CD4-positive, alpha-beta T cell treated with Interleukin-17A for 4 hours (primary cell): Measurements from ENCODE around the gene TDRD6.
"Not testable (repeated sequence)": the region's sequence is repeated elsewhere in the genome, so short reads cannot be mapped to it uniquely, and the experiment has no call there.

ENCODE experiments used
- DNase-seq: peaks from one replicate; pipeline ENCODE4 v3.0.0-alpha.2; 2020; ENCODE audit warnings: mixed read lengths

The TDRD6 gene

GRCh38 chr6:46687619-46688097 lies at the start of gene TDRD6:
Gene TDRD6, plus strand, starts transcription at chr6:46687885. Its CDS starts 244 bp downstream, at chr6:46688129.
- DNase-seq: no peak

GRCh38 chr6:46637933-46638332 lies 49.8 kb upstream of the TDRD6 start:
- no peak for DNase-seq

- no peak for DNase-seq
These were observed 49.0 kb upstream of the TDRD6 start for GRCh38 chr6:46638650-46639049.

GRCh38 chr6:46642928-46643751 lies 44.5 kb upstream of the TDRD6 start:
- no peak for DNase-seq

- DNase-seq: no peak
These were observed 42.4 kb upstream of the TDRD6 start for GRCh38 chr6:46645265-46645664.

- DNase-seq: not testable (repeated sequence)
These were observed 39.6 kb upstream of the TDRD6 start for GRCh38 chr6:46648108-46648507.

- DNase-seq: no peak
These were observed 38.7 kb upstream of the TDRD6 start for GRCh38 chr6:46648869-46649492.

GRCh38 chr6:46651006-46651405 lies 36.7 kb upstream of the TDRD6 start:
- no peak for DNase-seq

- DNase-seq: no peak
These were observed 35.9 kb upstream of the TDRD6 start for GRCh38 chr6:46651816-46652215.

GRCh38 chr6:46652232-46652602 lies 35.5 kb upstream of the TDRD6 start:
- DNase-seq: no peak

- DNase-seq: peak; percentile 81
These were observed 34.9 kb upstream of the TDRD6 start, which contains the start of the genes CYP39A1 and SLC25A27 for GRCh38 chr6:46652603-46653438. Gene CYP39A1, minus strand, starts transcription at chr6:46652818. Its CDS starts 236 bp downstream, at chr6:46652582. Gene SLC25A27, plus strand, starts transcription at chr6:46652975. Its CDS starts 218 bp downstream, at chr6:46653193.

- no peak for DNase-seq
These were observed 34.1 kb upstream of the TDRD6 start for GRCh38 chr6:46653439-46654195.

- no peak for DNase-seq
These were observed 31.9 kb upstream of the TDRD6 start for GRCh38 chr6:46655803-46656202.

- no peak for DNase-seq
These were observed 30.0 kb upstream of the TDRD6 start for GRCh38 chr6:46657642-46658041.

- no peak for DNase-seq
These were observed 26.2 kb upstream of the TDRD6 start for GRCh38 chr6:46661483-46661882.

- no peak for DNase-seq
These were observed 20.3 kb upstream of the TDRD6 start for GRCh38 chr6:46667377-46667776.

- no peak for DNase-seq
These were observed 13.3 kb upstream of the TDRD6 start for GRCh38 chr6:46674410-46674809.

GRCh38 chr6:46676604-46677313 lies 10.9 kb upstream of the TDRD6 start:
- no peak for DNase-seq

GRCh38 chr6:46677314-46677654 lies 10.4 kb upstream of the TDRD6 start:
- no peak for DNase-seq

GRCh38 chr6:46684771-46685170 lies 2.9 kb upstream of the TDRD6 start:
- no peak for DNase-seq

- no peak for DNase-seq
These were observed 656 bp downstream of the TDRD6 start for GRCh38 chr6:46688117-46688965.
